ENCODE measurements around the gene PRRC2B.
"Not testable (repeated sequence)": the region's sequence is repeated elsewhere in the genome, so short reads cannot be mapped to it uniquely, and the experiment has no call there.

PRRC2B gene

DNA sequence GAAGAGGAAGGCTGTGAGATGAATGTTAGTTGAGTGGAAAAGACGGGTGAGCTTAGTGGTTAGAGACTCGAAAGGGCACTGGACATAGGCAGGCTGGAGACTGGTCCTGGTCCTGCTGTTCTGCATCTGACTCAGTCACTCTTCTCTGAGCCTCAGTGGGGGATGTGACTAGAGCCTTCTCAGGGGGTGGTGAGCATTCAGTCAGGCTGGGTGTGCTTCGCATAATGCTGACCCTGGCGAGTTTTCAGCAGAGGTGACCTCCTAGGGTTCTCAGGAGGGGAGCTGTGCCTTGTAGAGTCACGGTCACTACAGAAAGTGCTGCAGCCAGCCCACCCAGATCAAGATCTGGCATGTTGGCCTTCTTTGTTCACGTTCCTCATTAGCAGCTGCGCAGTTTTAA lies 44.3 kb downstream of the PRRC2B start:
- no peak for DNase-seq

DNA sequence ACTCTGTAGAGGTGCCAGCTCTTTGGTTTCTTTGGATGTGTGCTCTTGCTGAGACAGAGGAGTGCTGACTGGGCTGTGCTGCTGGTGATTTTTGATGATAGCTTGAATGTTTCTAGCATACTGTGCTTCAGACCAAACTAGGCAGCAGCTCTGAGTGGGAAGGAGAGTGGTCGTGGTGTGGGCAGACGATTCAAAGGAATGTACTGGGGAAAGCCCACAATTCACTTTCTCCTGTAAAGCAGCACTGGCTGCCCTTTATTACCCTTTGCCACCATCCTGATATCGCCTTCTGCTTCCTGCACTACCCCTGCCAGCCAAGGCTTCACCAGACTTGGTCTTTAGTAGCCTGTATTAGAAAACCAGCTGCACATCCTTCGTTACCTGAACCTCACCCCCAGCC lies 45.3 kb downstream of the PRRC2B start:
- DNase-seq: no peak

DNA sequence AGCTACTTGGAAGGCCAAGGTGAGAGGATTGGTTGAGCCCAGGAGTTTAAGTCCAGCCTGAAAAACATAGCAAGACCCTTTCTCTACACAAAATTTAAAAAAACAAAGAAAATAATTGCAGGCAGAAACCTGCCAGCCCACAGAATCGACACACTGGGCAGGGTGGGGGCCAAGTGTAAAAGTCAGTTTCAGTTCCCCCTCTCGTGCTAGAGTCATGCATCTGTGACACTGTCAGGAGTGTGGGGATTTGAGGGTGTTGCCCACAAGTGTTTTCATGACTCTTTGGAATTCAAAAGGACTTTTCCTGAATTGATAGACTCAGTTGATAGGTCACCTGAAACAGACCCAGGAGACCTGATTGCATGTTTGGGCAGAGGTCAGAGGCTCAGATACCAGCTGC lies 47.6 kb downstream of the PRRC2B start:
- no peak for DNase-seq

DNA sequence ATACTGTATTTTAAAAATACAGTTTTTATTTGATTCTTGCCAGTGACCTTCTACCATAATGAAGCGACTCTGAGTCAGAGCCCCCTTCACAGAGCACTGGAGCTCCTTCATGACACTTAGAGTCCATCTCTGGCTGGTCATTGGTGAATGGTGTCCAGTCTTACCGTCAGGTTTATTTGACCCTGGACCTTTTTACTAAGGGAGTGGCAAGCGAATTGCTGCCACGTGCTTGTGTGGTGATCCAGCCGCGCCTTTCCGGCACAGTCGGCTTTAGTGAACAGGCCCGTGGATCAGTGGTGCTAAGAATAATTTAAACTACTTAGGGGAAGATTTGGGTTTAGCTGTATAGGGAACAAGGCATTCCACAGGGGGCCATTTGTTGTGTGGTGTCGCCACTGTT lies 48.5 kb downstream of the PRRC2B start:
- DNase-seq: no peak

DNA sequence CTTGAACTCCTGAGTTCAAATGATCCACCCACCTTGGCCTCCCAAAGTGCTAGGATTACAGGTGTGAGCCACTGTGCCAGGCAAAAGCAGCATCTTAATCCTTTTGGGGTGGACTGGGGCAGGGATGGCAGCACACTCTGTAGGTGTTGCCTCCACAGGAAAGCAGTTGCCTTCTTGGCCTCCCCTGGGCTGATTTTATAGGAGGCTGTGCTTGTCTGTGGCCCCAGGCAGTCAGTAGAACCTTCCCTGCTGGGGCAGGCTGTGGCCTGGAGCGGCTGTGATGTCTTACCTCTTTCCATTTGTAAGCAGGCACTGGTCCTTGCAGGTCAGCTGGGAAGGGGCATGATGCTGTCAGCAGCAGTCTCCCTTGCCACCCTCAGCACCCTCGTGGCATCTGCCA lies 49.8 kb downstream of the PRRC2B start:
- DNase-seq: no peak

DNA sequence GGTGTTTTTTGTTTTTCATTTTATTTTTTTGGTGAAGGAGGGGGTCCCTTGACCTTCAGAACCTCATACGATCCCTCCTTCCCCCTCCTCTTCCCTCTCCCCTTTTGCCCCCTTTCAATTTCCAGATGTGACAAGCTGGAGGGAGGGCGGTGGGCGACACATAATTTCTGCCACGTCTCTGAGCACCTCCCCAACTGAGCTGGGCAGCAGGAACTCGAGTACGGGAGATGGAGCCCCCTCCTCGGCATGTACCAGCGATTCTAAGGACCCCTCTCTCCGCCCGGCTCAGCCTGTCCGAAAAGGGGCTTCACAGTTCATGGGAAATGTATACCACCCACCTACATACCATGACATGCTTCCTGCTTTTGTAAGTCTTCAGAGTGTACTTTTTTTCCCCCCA lies 52.4 kb downstream of the PRRC2B start:
- no peak for DNase-seq

DNA sequence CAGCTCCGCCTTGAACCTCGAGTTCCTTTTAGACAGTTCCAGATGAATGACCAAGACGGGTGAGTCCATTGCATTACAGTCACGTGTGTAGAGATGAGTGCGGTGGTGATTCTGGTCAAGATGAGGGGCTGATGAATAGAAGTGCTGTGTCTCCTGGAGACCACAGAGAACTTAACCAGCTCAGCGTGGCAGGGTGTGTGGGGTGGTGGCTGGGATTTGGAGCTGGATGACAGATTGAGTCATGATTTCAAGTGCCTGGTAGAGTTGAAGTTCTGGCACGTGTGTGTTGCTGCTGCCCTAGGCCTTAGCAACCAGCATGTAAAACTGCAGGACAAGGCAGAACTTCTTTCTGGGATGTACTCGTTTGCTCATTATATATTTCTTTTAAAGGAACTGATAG lies 53.3 kb downstream of the PRRC2B start:
- DNase-seq: no peak

DNA sequence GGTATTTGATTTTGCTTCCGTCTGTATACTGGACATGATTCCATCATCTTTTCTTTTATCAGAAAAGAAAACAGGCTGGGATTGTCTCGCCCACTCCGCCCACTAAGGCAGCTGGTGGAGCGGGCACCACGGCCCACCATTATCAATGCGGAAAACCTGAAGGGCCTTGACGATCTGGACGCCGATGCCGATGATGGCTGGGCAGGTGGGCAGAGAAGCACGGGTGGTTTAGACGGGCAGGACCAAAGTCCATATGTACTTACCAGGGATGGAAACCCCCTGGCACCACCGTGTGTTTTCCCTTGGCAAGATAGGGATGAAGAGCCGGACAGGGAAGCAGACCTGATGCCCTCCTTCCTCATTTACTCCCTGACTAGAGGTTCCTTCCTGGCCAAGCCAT lies 53.7 kb downstream of the PRRC2B start:
- DNase-seq: no peak

DNA sequence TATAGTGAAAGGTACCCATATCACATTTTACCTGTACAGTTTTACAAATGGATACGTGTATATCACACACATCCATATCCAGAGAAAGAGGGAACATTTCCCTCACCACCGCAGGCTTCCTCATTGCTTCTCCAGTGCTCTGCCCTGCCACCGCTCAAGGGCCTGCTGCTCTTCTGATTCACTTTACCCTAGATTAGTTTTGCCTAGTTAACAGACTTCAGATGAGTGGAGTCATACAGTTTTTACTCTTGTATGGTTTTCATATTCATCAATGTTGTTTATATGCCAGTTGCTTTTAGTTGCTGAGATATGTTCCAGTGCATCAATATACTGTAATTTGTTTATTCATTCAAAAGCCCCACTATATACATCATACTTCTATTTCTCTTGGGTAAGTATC lies 54.9 kb downstream of the PRRC2B start:
- DNase-seq: no peak

DNA sequence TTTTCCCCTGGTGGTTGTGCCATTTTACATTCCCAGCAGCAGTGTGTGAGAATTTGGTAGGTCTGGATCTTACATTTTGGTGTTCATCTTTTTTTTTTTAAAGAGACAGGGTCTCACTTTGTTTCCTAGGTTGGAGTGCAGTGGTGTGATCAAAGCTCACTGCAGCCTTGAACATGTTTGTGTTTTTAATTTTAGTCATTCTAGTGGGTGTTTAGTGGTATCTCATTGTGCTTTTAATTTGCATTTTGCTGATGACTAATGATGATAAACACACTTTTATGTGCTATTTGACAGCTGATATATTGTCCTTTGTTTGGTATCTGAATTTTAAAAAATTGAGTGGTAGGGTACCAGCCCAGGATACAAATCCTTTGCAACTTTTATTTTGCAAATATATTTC lies 55.4 kb downstream of the PRRC2B start:
- no peak for DNase-seq

DNA sequence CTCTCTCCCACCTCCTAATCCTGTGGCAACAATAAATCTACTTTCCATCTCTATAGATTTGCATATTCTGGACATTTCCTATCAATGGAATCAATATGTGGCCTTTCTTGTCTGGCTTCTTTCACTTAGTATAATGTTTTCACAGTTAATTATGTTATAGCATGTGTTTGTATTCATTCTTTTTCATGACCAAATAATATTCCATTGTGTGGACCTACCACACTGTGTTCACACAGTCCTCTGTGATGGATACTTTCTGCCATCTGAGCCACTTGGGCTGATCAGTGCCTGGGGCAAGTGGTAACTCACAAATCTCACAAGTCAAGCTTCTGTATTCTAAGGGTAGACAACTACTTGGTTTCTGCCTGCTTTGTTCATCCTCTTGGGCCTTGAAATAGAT lies 60.1 kb downstream of the PRRC2B start:
- no peak for DNase-seq

DNA sequence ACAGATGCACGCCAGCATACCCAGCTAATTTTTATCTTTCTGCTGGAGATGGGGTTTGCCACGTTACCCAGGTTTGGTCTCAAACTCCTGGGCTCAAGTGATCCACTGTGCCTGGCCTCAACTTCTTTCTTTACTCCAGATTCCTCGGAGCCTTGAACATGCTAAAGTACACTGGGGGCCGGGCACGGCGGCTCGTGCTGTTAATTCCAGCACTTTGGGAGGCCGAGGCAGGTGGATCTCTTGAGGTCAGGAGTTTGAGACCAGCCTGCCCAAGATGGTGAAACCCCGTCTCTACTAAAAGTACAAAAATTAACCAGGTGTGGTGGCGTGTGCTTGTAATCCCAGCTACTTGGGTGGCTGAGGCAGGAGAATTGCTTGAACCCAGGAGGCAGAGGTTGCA lies 61.8 kb downstream of the PRRC2B start:
- not testable (repeated sequence) for DNase-seq

DNA sequence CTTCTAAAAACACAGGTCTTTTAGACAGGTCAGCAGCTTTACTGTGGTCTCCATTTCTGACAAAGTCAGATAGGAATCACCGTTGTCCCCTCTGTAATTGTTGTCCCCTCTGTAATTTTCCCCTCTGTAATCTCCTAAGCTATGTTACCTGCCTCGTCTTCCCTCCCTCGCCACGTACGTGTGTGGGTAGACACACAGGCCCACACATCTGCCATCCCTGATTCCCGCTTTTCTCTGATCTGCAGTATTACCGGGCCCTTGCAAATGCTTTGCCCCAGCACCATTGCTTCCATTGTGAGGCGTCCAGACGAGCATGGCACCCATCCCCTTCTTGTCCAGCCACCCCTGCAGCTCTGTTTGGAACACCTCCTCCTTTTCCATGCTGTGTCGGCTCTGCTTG lies 63.9 kb downstream of the PRRC2B start:
- DNase-seq: no peak

DNA sequence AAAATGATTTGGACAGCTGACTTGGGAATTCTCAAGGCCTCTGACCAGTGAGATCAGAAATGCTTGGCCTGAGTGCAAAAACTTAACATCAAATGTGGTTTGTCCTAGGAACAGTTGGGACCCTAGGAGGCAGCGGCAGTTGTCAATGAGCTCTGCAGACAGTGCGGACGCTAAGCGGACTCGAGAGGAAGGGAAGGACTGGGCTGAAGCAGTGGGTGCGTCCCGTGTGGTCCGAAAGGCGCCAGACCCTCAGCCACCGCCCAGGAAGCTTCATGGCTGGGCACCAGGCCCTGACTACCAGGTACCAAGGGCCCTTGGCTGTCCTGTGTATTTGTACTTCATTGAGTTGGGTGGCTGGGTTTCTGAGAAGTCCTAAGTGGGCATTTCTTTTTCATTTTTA lies 65.2 kb downstream of the PRRC2B start:
- no peak for DNase-seq

DNA sequence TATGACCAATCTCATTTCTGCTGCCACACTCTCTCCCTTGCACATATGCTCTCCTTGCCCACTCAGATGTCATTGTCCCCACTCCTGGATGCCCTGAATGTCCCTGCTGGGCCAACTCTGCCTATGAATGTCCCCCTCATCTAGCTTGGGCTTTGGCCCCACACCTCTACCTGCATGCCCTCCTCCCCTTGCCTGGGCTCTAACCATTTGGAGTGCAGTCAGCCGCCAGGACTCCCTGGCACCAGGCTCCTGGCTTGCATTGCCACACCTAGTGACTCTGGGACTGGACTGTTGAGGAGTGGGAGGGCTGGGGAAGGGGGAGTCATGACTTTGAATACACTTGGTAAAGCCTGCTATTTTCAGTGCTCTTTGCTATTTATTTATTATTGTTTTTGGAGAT lies 67.3 kb downstream of the PRRC2B start:
- no peak for DNase-seq

DNA sequence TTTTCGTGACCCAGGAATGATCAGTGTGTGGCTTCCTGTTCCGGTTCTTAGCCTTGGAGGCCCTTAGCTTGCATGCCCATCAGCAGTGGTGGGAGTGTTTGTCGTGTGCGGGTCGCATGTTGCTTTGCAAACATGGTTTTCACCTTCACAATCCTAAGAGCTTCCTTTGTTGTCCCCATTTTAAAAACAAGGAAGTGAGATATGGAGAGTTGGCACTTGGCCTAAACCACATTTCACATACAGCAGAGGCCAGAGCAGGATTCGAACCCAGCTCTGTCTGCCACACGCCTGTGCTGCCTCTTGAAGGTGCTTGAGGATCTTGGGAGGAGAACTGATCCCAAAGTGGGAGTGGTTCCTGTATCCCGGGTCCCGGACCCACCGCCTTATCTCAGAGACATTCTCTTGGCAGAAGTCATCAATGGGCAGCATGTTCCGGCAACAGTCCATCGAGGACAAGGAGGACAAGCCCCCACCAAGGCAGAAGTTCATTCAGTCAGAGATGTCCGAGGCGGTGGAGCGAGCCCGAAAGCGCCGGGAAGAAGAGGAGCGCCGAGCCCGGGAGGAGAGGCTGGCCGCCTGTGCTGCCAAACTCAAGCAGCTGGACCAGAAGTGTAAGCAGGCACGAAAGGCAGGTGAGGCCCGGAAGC lies 70.6 kb downstream of the PRRC2B start:
- no peak for DNase-seq

DNA sequence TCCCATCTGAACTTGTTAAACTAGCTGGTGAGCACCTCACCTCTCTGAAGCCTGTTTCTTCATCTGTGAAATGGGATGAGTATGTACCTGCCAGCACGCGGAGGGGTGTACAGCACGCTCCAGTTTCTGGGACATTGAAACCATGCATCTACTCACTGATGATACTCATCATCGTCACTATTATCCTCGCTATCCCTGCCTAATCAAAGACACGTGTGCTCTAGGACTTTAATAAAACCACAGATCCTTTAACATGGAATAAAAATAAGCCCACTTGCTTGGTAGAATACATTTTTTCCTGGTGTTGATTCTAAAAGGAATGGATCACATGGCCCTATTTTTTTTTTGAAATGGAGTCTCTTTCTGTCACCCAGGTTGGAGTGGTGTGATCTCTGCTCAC lies 71.5 kb downstream of the PRRC2B start:
- no peak for DNase-seq

DNA sequence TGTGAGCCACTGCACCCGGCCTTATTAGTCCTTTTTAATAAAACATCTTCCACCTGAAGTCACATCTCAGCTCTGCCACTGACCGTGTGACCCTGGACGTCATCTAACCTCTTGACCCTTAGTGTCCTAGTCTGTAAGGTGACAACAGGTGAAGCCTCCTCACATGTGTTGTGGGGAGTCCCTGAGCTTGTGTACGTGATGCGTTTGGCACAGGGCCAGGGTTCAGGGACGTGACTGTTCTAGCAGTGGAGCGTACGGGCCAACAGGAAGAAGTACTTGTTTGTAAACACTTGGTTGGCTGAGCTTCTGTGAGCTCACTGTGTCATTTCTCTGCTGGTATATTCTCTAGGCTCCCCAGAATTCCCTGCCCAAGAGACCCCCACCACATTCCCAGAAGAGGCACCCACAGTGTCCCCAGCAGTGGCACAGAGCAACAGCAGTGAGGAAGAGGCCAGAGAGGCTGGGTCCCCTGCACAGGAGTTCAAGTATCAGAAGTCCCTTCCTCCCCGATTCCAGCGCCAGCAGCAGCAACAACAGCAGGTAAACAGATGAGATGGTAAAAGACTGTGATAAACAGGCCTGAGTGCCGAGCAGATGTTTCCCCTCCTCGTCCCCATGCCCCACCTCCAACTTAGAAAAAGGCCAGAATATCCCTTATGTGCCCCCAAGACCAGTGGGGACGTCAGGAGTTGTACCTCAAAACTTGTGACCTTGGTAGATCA lies 73.5 kb downstream of the PRRC2B start:
- no peak for DNase-seq

DNA sequence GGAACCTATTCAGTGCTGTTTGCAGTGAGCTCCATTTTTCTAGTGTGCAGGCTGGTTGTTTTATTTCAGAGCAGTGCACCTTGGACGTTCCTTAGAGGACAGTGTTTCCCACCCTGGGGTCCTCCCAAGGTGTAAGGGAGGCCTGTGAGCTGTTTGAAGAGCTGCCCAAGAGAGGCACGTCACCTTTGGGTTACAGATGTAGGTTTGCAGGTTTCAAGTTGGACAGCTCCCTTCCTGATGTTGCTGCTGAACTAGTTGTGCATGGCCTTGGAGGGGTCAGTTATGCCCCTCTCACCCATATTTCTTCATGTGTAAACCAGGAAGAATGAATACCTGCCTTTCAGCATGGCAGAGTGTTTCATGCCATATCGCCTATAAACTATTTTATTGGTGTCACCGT lies 74.1 kb downstream of the PRRC2B start:
- no peak for DNase-seq

DNA sequence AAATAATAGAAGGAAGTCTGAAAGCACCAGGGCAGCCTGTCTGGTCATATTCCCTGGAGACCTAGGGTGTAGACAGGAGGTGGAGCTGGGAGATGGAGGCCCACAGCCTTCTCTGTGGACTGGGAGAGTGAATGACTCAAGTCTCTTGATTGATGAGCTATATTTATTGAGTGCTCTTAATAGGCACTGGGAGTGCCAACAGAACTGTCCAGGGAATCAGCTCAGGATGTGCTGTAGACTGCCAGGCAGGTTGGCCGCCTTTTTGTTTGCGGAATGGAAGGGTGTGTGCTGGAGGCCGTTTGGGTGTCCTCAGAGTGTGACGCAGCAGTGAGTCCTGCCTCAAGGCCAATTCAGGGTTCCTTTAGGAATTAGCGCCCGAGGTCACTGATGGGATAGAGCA lies 75.5 kb downstream of the PRRC2B start:
- no peak for DNase-seq

DNA sequence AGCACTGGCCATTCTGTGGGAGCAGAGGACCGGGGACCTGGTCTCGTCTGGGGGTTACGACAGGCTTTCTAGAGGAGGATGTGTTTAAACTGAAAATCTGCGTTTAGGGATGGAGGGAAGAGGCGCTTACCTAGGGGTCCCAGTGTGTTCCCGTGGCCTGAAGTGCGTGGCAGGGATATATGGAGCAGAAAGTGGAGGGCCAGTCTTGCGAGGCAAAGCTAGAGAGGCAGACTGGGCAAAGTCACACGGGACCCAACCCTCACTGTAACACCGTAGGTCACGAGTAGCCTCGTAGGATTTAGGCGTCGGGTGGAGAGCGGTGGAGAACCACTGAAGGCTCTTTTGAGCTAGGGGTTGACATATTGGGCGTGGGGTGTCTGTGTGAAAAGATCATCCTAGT lies 76.1 kb downstream of the PRRC2B start:
- DNase-seq: no peak

DNA sequence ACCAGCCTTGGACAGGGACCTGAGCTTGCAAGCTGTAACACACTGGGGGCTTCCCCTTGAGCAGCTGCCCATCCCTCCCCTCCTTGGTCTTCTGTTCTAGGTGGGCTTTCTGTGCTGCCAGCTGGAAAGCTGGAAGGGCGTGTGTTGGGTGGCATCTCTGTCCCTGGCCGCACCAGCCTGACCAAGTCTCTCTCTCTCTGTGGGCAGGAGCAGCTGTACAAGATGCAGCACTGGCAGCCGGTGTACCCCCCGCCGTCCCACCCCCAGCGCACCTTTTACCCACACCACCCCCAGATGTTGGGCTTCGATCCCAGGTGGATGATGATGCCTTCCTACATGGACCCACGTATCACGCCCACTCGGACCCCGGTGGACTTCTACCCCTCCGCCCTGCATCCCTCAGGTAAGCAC lies 76.7 kb downstream of the PRRC2B start:
- DNase-seq: no peak

DNA sequence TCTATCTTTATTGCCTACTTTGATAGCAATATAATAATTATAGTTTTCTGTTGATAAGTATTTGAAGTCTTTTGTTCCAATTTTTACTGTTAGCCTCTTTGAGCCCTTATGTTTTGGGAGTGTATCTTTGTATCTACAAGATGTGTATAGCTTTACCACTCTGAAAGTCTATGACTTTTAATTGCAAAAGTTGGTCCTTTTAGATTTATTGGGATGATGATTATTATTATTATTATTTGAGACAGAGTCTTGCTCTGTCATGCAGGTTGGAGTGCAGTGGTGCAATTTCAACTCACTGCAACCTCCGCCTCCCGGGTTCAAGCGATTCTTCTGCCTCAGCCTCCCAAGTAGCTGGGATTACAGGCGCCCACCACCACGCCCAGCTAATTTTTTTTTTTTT lies 78.2 kb downstream of the PRRC2B start:
- not testable (repeated sequence) for DNase-seq

DNA sequence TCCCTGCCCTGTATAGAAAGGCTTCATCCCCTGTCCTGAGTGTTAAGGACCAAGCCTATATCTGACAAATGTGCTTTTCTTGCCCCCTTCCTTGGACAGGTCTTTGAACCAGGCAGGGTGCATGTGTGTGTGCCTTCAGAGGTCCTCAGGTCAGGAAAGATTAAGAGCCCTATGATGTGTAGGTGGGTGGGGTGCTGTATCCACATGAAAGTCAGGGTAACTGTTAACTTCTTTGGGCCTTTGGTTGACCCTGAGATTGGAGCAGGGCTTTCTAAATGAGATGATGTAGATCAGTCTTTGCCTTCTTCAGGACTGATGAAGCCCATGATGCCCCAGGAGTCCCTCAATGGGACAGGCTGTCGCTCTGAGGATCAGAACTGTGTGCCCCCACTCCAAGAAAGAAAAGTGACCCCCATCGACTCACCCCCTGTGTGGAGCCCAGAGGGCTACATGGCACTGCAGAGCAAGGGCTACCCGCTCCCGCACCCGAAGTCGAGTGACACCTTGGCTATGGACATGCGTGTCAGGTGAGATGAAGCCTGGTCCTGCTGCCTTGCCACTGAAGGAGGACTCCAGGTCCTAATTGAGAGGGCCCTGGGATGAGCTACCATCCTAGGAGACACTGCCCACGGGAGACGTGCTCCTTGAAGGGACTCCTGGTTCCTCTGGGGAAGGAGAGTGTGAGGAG lies 79.5 kb downstream of the PRRC2B start:
- DNase-seq: no peak

DNA sequence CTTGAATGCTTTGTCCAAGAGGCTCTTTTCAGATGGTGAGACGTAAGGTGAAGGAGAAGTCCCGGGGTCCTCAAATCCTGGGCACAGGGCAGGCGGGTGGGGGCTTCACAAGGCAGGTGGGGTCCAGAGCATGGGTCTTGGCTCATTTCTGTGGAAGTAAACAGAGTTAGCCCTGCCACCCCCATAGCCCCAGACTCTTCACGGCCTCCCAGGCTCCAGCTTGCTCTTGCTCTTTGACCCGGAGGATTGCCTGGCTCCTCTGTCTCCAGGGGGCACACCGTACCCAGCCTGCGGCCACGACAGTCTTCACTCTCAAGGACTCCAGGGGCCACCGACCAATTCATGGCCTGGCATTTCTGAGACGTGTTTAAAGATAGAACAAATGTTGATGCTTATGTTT lies 80.0 kb downstream of the PRRC2B start:
- DNase-seq: no peak
